HCT116 (cell line): Measurements from ENCODE around the gene TNIK.

Experiments
- POLR2A ChIP-seq: IDR thresholded peaks from 2 replicates; pipeline ENCODE4 v1.7.0; 2011; ENCODE audit warnings: borderline replicate concordance; ENCODE audit not compliant: insufficient read depth, insufficient read length; ENCODE audit errors: extremely low read depth
- YY1 ChIP-seq: IDR thresholded peaks from 2 replicates; pipeline ENCODE4 v1.6.1; 2011; ENCODE audit warnings: low read length, low read depth, moderate library complexity, mild to moderate bottlenecking; ENCODE audit not compliant: insufficient replicate concordance; ENCODE audit errors: extremely low read depth
- TF ChIP-seq, protein P1 (sequence below), 3 experiments: fragments of 200-600 bp in 1 of 3; sonication (generic) in 1 of 3; IDR thresholded peaks in 2 of 3; conservative IDR thresholded peaks in 1 of 3; 2 replicates each; pipeline ENCODE4 v1.5.1; 2012 to 2017; ENCODE audit warnings: low read depth in 2 of 3, low read length in 2 of 3, antibody characterized with exemption in 1 of 3, borderline replicate concordance in 1 of 3, control low read depth in 1 of 3, mild to moderate bottlenecking in 1 of 3, mixed read lengths in 1 of 3, mixed run types in 1 of 3, moderate library complexity in 1 of 3; ENCODE audit not compliant: insufficient read depth in 1 of 3

DNA sequence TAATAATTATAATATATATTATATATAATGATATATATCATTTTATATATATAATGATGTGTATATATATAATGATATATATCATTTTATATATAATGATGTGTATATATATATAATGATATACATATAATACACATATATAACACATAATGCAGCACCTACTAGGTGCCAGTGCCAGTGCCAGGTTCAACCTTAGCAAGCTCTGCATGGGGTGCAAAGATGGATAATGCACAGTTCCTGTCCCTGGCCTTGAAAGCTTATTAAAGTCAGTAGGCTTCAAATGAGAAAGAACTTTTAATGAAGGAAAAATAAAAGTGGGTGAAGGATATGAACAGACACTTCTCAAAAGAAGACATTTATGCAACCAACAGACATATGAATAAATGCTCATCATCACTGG is 240.9 kb downstream of the TNIK start:
- TF ChIP-seq YY1 (no peak), POLR2A (no peak)
- TF ChIP-seq, protein P1, sequence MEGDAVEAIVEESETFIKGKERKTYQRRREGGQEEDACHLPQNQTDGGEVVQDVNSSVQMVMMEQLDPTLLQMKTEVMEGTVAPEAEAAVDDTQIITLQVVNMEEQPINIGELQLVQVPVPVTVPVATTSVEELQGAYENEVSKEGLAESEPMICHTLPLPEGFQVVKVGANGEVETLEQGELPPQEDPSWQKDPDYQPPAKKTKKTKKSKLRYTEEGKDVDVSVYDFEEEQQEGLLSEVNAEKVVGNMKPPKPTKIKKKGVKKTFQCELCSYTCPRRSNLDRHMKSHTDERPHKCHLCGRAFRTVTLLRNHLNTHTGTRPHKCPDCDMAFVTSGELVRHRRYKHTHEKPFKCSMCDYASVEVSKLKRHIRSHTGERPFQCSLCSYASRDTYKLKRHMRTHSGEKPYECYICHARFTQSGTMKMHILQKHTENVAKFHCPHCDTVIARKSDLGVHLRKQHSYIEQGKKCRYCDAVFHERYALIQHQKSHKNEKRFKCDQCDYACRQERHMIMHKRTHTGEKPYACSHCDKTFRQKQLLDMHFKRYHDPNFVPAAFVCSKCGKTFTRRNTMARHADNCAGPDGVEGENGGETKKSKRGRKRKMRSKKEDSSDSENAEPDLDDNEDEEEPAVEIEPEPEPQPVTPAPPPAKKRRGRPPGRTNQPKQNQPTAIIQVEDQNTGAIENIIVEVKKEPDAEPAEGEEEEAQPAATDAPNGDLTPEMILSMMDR (IDR thresholded peaks at IDR 0.05 in 2 of 3, conservative IDR thresholded peaks at IDR 0.05 in 1 of 3; ENCODE audit: borderline replicate concordance in 1 of 3, insufficient read depth in 1 of 3, low read depth in 2 of 3, low read length in 2 of 3) = no peak
